WI38 (cell line): ENCODE data around the gene PGRMC2.

Experiments used
- H3K4me3 ChIP-seq: 2 replicates; pipeline ENCODE4 v1.5.1; 2011; ENCODE audit warnings: low read depth, mild to moderate bottlenecking, control low read depth, low read length
- CTCF ChIP-seq: IDR thresholded peaks from 2 replicates; pipeline ENCODE4 v1.5.1; 2012; ENCODE audit warnings: low read depth, mild to moderate bottlenecking, control low read depth, low read length

Gene PGRMC2

GRCh38 chr4:128309585-128309984 lies 22.0 kb upstream of the PGRMC2 start:
- H3K4me3 ChIP-seq, result no peak overlapping the region
- TF ChIP-seq CTCF, result no peak

- no peak overlapping the region for H3K4me3 ChIP-seq
- no peak for TF ChIP-seq CTCF
Measured at GRCh38 chr4:128308986-128309385, 21.4 kb upstream of the PGRMC2 start.

- H3K4me3 ChIP-seq, result no peak overlapping the region
- no peak for TF ChIP-seq CTCF
Measured at GRCh38 chr4:128307123-128307571, 19.5 kb upstream of the PGRMC2 start.

- no peak for TF ChIP-seq CTCF
- H3K4me3 ChIP-seq, result no peak overlapping the region
Measured at GRCh38 chr4:128305942-128306341, 18.3 kb upstream of the PGRMC2 start.

- H3K4me3 ChIP-seq, result no peak overlapping the region
- TF ChIP-seq CTCF, result no peak
Measured at GRCh38 chr4:128303986-128304385, 16.4 kb upstream of the PGRMC2 start.

- no peak for TF ChIP-seq CTCF
Measured at GRCh38 chr4:128303405-128303785, 15.8 kb upstream of the PGRMC2 start.

GRCh38 chr4:128301979-128302378 lies 14.4 kb upstream of the PGRMC2 start:
- TF ChIP-seq CTCF, result no peak
- no peak overlapping the region for H3K4me3 ChIP-seq

More at GRCh38 chr4:128303405-128303785, 15.8 kb upstream of the PGRMC2 start:
- H3K4me3 ChIP-seq, result no peak overlapping the region
